ENCODE data around the gene SPHK2. TPM values are rescaled to one million over a fixed set of nuclear protein-coding genes. Genes with fewer than 3 reads are reported as not detected.

The SPHK2 gene
- total RNA-seq, 4 donors from 2014 or later: 7.8 to 12.4 (median 9.2) TPM

- intact Hi-C loops (cut with DNase I; ENCODE audit: low total_unique reads): loop anchor here (2.0 kb wide), 1 partner anchor 23 kb away; no protein-coding TSS in a partner anchor
- Histone ChIP-seq H3K4me1 (peaks cover 13 to 30% of the 10 kb centered on the region in 2 donors), H3K9me3 (no peaks in the 10 kb centered on the region), H3K4me3 (no peak overlapping the region), H3K27ac (no peak overlapping the region), H3K36me3 (peaks cover 3 to 20% of the 10 kb centered on the region in 2 donors), H3K27me3 (no peaks in the 10 kb centered on the region)
- no peak for DNase-seq
- TF ChIP-seq CTCF (IDR thresholded peaks at IDR 0.05 in 4 of 5, conservative IDR thresholded peaks at IDR 0.05 in 1 of 5): no peak
- TF ChIP-seq POLR2A (IDR thresholded peaks at IDR 0.05): no peak
- no peak for ATAC-seq
- in situ Hi-C loops (cut with MboI; ENCODE audit: low sequenced_read_pairs in 4 of 4): no loop called here
Observed at GRCh38 chr19:48611872-48612271, 7.4 kb upstream of the SPHK2 start.

- TF ChIP-seq POLR2A (IDR thresholded peaks at IDR 0.05) (peak; percentile 12 to 13), CTCF (IDR thresholded peaks at IDR 0.05 in 4 of 5, conservative IDR thresholded peaks at IDR 0.05 in 1 of 5) (no peak)
- Histone ChIP-seq H3K27ac (peak overlapping the region; percentile 78 to 89 (median 84)), H3K27me3 (no peaks in the 10 kb centered on the region), H3K4me1 (peaks cover 27 to 44% of the 10 kb centered on the region in 2 donors), H3K9me3 (no peaks in the 10 kb centered on the region), H3K4me3 (peak overlapping the region in 2 of 4 donors; percentile 10 to 37), H3K36me3 (peaks cover 3 to 29% of the 10 kb centered on the region in 2 donors)
- intact Hi-C loops (cut with DNase I; ENCODE audit: low total_unique reads) (loop anchor here (1.0 to 2.0 kb wide), 2 partner anchors 24 to 45 kb away; no protein-coding TSS in a partner anchor), in situ Hi-C loops (cut with MboI; ENCODE audit: low sequenced_read_pairs in 4 of 4) (no loop called here)
- DNase-seq (peak in 1 of 2 donors; percentile 81), ATAC-seq (peak; percentile 57 to 78)
Observed at GRCh38 chr19:48613024-48613851, 6.1 kb upstream of the SPHK2 start.

- ATAC-seq: no peak
- TF ChIP-seq POLR2A (IDR thresholded peaks at IDR 0.05): no peak
- TF ChIP-seq CTCF (IDR thresholded peaks at IDR 0.05 in 4 of 5, conservative IDR thresholded peaks at IDR 0.05 in 1 of 5): no peak
- H3K9me3 ChIP-seq: no peaks in the 10 kb centered on the region
- H3K4me1 ChIP-seq: peaks cover 27 to 46% of the 10 kb centered on the region in 2 donors
- H3K27ac ChIP-seq: peak overlapping the region; percentile 78 to 89 (median 84)
- no peaks in the 10 kb centered on the region for H3K27me3 ChIP-seq
- intact Hi-C loops (cut with DNase I; ENCODE audit: low total_unique reads): loop anchor here (1.0 to 2.0 kb wide), 2 partner anchors 25 to 46 kb away; no protein-coding TSS in a partner anchor
- H3K4me3 ChIP-seq: no peak overlapping the region
- H3K36me3 ChIP-seq: peaks cover 3 to 29% of the 10 kb centered on the region in 2 donors
- no peak for DNase-seq
- in situ Hi-C loops (cut with MboI; ENCODE audit: low sequenced_read_pairs in 4 of 4): no loop called here
Observed at GRCh38 chr19:48613852-48614435, 5.4 kb upstream of the SPHK2 start.

GRCh38 chr19:48614436-48615230 is 4.7 kb upstream of the SPHK2 start, which contains the start of gene FAM83E:
Gene FAM83E, minus strand, starts transcription at chr19:48615076. Its CDS starts 1,704 bp downstream, at chr19:48613372.
- ATAC-seq: no peak
- intact Hi-C loops (cut with DNase I; ENCODE audit: low total_unique reads) (no loop called here), in situ Hi-C loops (cut with MboI; ENCODE audit: low sequenced_read_pairs in 4 of 4) (no loop called here)
- no peaks in the 10 kb centered on the region for H3K27me3 ChIP-seq
- peaks cover 3 to 29% of the 10 kb centered on the region in 2 donors for H3K36me3 ChIP-seq
- DNase-seq: peak in 1 of 2 donors; percentile 53
- TF ChIP-seq POLR2A (IDR thresholded peaks at IDR 0.05): no peak
- no peak for TF ChIP-seq CTCF (IDR thresholded peaks at IDR 0.05 in 4 of 5, conservative IDR thresholded peaks at IDR 0.05 in 1 of 5)
- H3K4me1 ChIP-seq: peaks cover 28 to 47% of the 10 kb centered on the region in 2 donors
- peak within 1 kb of the TSS; percentile 78 to 89 (median 84) for H3K27ac ChIP-seq
- no peaks in the 10 kb centered on the region for H3K9me3 ChIP-seq
- no peak within 1 kb of the TSS for H3K4me3 ChIP-seq
